HG03095 (cell line): ENCODE data around the gene IL21.

Source experiments
- ATAC-seq: cut with Tn5 transposase; IDR thresholded peaks from one replicate; pipeline ENCODE4 v1.9.1; 2021; ENCODE audit warnings: moderate library complexity; ENCODE audit not compliant: unreplicated experiment

The IL21 gene

DNA sequence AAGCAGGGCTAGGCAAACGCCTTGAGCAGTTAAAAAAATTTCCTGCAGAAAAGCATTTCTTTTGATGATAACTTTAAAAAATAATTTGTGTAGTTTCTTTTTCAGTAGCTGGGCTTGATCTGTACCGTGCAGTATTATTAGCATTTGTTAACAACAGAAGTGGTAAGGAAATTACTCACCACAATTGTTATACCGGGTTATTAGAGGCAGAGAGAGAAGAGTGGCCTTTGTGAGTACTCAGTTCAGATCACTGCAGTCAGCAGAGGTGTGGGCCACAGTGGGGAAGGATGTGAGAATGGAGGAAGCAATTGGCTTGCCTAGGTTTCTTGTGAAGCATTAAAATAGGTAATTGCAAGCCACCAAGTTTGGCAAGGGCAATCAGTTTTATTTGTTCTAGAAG is 14.3 kb upstream of the IL21 start:
- ATAC-seq = peak; percentile 61

DNA sequence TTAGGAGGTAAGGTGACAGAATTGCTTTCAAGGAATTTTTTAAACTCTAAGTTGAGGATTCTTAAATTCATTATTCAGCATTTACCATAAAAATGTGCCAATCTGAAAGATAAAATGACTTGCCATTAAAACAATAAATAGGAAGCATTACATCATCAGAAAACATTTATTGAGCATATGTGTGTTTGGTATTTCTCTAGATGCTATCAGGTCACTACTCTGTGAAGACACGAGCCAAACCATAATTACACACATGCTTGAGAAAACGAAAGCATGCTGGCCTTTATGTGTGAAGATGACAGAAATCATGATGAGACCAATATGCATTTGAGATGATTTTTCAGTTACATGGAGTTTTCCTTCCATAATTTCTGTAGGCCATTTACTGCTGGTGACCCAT is 12.3 kb upstream of the IL21 start:
- ATAC-seq = no peak

DNA sequence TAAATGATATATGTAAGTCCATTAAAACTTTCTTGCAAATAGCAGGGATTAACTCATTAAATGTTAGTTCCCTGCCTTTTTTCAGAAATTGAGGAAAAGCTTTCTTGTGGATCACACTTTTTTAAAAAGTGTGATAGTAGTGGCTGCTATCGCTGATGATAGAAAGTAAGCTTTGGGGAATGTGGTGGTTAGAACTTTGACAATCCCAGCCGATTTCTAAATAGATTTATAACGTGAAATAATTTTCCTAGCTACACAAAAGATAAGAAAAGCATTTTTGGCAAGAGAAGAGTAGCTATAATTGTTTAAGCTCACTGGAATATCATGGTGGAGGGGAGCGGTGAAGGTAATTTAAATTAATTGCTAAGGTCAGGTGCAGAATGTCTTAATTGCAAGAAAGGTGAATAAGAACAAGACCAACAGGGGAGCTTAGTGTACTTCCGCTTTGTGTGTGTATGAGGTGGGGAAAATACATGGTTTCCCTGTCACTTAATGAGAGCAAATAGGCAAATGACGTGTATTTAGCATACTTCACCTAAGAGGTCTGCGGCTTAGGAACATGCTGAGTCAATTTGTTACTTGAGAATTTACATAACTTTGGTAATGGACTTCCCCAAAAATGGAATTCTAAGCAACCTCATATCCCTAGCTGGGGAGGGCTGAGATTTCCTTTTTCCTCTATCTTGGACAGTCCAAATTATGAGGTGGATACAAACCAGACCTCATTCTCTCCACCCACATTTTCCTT is 11.7 kb upstream of the IL21 start:
- peak; percentile 67 for ATAC-seq

DNA sequence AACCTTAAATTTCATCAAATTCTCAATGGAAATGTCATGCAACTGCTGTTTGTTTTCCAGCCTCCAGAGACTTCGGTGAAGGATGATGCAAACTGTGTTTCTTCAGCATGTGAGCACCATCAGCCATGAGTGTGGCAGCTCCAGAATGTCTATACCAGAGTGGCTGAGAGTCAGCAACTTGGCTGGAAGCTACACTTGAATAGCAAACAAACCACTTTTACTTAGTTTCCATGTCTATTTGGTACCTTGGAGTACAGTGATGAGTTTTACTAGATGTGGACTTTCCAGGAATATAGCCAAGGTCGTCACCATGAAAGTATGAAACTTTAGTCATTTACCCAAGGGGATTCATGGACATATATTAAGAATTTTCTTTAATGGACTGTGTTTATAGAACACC is 4.3 kb upstream of the IL21 start:
- ATAC-seq = no peak

GRCh38 chr4:122624205-122624604 is 3.3 kb upstream of the IL21 start:
- ATAC-seq = no peak

DNA sequence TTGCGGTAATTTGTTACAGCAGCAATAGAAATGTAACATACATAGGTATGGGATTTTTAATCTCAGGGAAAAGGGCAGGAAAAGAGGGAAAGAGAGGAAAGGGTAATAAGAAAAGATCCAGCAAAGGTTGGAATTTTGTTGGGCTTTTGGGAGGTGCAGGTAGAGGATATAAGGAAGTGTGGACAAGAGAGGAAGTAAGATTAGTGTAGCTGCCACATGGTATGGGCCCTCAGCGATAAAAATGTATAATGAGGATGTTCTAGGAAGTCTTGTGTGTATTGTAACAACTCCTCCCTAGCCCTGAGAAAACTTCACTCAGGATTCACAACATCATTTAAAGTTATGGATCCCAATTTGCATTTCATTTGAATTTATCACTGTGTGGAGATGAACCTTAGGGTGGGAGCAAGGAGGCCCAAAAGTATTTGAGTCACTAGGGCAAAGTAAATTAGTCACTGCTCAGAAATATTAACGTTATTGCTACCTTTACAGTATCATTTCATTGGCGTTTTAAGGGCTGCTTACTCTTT is 2.8 kb upstream of the IL21 start:
- ATAC-seq = no peak

DNA sequence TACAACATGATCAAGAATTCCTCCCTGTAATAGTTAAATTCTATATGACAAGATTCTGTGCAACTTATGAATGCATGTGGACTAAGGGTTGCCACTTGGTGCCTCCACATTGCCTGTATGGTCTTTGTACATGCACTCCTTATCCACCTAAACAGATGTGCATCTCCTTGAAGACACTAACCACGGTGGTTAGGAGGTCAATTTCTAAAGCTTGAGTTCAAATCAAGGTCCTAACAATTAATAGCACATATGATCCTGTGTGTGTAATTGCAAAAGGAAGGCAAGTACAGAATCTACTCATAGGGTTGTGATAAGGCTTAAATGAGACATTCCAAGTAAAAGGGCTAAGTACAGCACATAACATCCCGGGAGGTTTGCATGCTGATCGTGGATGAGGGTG is 1.5 kb upstream of the IL21 start:
- ATAC-seq = no peak

DNA sequence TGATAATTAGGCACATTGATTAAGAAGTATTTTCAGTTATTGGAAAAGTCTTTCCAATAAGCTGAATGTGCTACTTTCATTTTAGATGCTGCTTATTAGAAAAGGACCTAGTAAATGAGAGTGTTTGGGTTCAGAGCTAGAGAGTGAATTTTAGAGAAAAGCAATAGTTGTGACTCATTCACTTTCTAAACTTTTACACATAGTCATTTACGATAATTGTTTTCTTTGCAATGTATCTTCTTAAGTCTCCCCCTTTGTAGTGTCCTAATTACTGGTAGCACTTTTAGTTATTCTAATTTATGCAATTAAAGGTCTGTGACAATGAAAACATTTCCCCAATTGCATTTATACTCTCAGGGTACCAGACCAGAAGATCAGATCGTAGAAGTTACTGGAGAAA is 1.3 kb downstream of the IL21 start:
- ATAC-seq = no peak

DNA sequence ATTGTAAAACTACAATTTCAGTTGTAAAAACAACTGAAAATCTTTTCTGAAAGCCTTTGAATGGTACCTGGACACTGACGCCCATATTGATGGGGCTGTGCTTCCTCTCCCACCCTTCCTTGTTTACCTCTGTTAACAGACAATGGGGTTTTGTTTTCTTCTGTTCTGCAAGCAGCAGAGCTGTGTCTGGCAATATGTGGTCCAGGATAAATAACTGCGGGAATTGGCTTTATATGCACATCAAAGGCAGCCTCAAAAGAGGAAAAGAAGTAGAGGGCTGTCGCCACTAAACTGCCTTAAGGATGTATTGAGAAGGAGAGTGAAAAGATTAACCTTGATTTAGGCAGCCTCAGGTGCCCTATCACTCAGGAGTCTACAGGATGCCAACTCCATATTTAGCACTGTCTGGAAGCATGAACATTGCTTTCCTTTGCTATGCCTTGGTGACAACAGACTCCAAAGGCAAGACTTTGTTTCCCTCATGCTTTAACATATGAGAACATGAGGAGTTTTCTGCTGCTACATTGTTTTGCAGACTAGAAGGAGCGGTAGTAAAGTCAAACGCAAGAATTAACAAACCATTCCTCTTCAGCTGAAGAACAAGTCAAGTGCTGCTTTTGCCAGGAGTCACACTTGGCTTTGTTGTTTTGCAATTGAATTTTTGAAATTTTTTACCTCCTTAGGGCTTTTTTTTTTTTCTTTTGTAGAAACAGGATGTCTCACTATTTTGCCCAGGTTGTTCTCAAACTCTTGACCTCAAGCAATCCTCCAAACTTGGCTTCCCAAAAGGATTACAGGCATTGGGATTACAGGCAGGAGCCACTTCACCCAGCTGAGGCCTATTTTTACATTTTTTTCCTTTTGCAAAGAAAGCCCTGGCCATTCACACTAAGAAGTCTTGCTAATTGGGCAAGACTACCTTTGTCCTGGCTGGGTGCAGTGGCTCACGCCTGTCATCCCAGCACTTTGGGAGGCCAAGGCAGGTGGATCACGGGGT is 3.0 kb downstream of the IL21 start:
- no peak for ATAC-seq

- ATAC-seq = no peak
Observed at GRCh38 chr4:122616915-122617596, 3.8 kb downstream of the IL21 start.

DNA sequence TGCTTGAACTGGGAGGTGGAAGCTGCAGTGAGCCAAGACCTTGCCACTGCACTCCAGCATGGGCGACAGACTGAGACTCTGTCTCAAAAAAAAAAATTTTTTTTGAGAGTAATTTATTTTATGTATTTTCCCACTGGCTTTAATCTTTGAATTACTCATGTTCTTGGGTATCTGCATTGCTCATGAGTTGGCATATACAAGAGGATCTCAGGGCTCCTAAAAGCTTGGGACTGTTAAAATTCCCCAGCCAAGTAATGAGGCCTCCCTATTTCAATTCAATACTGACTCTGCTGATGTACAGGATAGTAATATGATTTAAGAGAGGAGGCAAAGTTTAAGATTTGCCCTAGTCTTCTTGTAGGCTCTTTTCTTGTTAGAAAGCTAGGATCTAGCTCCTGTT is 6.2 kb downstream of the IL21 start:
- no peak for ATAC-seq

DNA sequence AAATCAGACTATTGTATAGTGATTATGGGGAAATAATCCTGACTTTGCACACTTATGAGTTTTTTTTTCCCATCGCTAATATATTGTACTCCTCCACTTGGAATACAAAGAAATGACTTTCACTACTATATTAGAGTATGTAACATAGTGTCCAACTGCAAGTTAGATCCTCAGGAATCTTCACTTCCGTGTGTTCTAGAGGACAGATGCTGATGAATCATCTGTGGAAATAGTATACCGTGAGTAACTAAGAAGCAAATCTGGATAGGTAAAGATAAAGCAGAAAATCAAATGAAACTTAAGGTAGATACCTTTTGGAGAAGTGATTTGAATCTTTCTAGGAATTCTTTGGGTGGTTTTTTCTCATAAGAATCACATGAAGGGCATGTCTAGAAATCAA is 8.3 kb downstream of the IL21 start:
- no peak for ATAC-seq

DNA sequence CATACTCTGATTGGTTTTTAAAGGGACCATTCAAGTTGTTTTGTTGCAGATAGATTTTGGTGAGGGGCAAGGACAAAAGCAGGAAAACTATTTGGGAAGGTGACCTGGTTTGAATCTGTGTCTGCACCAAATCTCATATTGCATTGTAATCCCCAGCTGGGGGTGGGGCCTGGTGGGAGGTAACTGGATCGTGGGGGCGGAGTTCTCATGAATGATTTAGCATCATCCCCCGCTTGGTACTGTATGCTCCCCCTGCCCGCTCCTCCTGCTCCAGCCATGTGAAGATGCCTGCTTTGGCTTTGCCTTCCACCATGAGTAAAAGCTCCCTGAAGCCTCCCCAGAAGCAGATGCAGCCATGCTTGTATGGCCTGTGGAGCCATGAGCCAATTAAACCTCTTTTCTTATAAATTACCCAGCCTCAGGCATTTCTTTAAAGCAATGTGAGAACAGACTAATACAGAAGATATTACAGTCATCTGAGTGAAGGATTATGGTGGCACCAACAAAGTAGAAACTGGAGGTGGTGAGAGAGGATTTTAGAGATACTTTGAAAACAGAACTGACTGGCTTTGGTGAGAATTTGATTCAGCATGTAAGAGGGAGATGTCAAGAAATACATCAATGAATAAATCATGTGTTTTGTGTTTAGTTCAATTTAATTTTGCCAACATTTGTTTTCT is 14.4 kb downstream of the IL21 start:
- ATAC-seq = no peak

DNA sequence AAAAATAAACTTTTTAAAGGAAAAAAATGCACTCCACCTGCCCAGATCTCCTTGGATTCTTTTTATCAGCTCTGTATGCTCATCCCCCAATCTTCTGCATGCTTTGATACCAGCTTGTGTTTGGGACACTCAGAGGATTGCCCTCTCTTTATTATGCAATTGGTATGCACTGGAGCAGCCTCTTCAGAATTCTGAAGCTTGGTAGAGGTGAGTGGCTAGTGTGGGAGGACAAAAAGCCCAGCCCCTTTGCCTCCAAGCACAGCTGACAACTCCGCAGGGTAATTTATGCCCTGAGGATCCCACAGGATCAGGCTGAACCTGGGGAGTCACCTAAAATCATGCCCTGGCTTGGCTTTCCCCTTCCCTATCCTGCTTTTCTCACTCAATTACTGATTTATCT is 16.7 kb downstream of the IL21 start:
- no peak for ATAC-seq

GRCh38 chr4:122603156-122603574 is 17.7 kb downstream of the IL21 start:
- ATAC-seq = no peak

DNA sequence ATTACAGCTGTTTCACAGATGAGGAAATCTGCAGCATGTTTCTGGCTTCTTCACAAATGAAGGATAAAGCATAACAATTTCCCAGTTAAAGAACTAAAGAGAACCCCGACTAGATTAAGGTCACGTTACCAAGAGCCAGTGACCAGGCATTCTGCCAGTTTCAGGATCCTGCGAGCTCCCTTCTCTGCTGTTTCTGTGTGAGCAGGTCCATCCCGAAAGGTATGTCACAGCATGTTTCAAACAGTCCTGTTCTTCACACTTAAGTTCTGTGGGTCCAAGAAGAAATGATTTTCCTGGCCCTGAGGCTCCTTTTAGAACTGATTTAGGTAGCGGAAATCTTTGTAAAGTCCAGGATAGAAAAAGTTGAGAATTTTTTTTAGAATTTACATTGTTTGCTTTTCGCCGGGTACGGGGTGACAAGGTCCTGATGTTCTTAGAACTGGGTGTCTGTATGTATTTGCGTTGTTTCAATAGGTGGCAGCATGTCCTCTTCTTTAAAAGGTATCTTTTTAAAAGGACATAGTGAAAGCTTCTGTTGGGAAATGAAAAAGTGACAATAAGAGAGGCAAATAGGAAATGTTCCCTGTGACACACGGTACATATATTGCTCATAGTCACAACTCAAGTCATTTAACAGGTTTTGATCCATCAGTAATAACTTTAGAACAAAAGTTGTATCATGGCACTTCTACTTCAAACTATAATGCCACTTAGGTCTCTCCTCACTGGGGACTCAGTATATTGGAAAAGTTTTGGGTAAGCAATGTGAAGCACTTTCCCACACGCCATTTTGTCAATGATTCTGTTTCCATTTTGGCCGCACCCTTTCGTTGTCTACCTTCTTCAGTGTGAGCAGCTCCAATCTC is 18.4 kb downstream of the IL21 start:
- no peak for ATAC-seq

DNA sequence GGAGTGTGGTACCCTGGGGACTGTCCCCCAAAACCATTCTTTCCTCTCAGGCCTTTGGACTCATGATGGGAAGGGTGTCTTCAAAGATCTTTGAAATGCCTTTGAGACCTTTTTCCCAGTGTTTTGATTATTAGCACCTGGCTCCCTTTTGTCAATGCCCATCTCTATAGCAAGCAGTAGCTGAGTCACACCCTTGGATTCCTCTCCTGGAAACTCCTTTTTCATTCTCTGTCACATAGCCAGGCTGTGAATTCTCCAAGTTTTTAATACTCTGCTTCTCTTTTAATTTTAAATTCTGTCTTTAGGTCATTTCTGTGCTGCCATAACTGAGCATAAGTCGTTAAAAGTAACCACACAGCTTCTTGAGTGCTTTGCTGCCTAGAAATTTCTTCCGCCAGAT is 29.7 kb downstream of the IL21 start:
- ATAC-seq = no peak

- no peak for ATAC-seq
Observed at GRCh38 chr4:122588453-122589238, 32.2 kb downstream of the IL21 start.

- ATAC-seq = peak; percentile 79
Observed at GRCh38 chr4:122584519-122584918, 36.3 kb downstream of the IL21 start.
